ENCODE measurements around the gene EDIL3.

GRCh38 chr5:83911367-83911919, 473.2 kb downstream of the EDIL3 start:
- TF ChIP-seq CTCF (IDR thresholded peaks at IDR 0.05) (no peak), POLR2A (IDR thresholded peaks at IDR 0.05) (no peak)
